GM19452 (cell line): ENCODE measurements around the gene EYA4.

Experiments used
- ATAC-seq: cut with Tn5 transposase; IDR thresholded peaks from one replicate; pipeline ENCODE4 v1.9.1; 2021; ENCODE audit not compliant: unreplicated experiment

Gene EYA4

GRCh38 chr6:133288662-133289061, 47.5 kb downstream of the EYA4 start:
- no peak for ATAC-seq

DNA sequence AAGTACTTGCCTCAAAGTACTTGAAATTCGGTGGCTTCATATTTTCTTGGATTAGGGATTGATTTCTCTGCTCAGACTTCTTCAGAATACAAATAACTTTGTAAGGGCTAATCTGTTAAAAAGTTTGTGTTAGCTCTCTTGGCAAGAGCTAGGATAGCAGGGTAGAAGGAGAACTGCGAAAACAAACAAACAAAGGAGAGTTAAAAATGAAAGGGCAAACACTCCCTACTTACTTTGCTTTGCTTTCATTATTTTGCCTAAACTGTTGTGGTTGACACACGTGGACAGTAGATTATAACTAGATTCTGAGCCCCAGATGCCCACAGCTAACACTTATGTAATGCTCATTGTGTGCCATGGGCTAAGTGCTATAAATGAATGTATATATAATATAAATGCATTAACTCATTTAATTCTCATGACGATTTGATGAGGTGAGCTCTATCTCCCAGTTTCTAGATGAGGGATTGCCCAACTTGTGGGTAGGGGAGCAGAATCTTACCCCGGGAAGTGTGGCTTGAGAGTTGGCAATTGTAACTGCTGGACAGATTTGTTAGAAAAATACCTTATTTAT, 48.7 kb downstream of the EYA4 start:
- no peak for ATAC-seq

DNA sequence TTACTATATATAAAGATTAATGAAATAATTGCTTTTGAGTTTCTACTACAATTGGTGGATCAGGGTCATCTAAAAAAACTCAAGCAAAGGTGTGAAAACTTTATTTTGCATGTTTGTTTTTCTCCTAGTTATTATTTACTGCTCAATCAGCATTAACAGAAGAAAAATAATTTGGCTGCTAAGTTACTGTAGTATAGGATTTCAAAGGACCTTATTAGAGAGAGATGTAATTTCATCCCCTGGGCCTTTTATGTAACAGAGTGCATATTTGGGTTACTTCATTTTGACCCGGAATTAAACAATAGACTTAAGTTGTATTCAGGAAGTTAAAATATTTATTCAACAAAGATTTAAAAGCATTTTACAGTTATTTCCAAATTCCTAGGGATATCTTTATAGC, 49.8 kb downstream of the EYA4 start:
- ATAC-seq, result no peak

- no peak for ATAC-seq
Observed at GRCh38 chr6:133291671-133292070, 50.5 kb downstream of the EYA4 start.

- ATAC-seq, result no peak
Observed at GRCh38 chr6:133297657-133298056, 56.5 kb downstream of the EYA4 start.

DNA sequence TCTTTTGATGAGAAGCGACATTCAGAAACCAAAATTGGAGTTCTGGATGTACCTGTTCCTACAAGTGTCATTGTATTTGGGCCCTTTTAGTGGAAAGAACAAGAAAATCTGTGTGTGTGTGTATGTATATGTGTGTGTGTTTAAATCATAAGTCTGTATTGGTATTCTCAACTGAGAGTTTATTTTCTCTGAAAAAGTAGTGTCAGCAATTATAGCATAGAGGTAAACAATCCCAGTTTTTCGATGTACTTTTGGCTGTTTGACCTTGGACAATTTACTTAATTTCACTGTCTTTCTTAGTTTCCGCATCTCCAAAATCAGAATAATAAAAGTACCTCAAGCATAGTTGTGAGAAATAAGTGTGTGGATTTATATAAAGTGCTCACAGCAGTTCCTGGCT, 57.2 kb downstream of the EYA4 start:
- ATAC-seq, result no peak

- no peak for ATAC-seq
Observed at GRCh38 chr6:133298801-133299200, 57.6 kb downstream of the EYA4 start.

- ATAC-seq, result no peak
Observed at GRCh38 chr6:133300896-133301295, 59.7 kb downstream of the EYA4 start.

- no peak for ATAC-seq
Observed at GRCh38 chr6:133301835-133302234, 60.7 kb downstream of the EYA4 start.

DNA sequence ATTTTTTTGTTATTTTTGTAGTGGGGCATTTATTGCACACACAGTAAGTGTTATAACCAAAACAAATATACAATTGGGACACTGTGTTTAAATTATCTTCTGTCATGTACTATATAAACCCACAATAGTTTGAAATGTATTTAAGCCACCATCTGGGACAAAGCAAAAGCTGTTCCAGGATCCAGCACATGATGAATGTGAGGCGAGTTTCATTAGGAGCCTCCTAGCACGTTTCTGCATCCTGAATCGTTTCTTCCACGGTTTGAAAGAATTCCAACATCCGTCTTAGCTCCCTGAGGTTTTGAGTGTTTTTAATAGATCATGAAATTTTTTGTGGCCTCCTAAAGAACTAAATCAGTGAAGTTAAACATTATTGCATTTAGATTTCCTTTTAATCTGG, 65.8 kb downstream of the EYA4 start:
- no peak for ATAC-seq

DNA sequence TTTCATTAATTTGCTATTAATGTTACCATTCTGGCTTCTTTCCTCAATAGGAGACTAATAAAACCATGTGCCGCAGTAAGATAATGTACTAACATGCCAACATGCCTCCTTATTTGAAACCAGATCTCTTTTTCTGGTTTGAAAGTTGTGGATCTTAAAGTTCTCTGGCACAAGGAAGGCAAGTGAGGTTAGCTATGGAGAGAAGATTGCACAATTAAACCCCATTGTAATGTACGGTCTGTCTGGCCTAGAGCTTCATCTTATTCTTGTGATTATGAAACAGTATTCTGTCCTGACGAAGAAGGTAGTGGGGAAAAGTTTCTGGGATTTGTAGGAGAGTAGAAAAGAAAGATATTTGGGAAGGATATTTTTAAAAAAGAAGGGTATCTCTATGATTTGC, 68.4 kb downstream of the EYA4 start:
- no peak for ATAC-seq

GRCh38 chr6:133312006-133312405, 70.8 kb downstream of the EYA4 start:
- no peak for ATAC-seq

GRCh38 chr6:133313068-133313467, 71.9 kb downstream of the EYA4 start:
- no peak for ATAC-seq

DNA sequence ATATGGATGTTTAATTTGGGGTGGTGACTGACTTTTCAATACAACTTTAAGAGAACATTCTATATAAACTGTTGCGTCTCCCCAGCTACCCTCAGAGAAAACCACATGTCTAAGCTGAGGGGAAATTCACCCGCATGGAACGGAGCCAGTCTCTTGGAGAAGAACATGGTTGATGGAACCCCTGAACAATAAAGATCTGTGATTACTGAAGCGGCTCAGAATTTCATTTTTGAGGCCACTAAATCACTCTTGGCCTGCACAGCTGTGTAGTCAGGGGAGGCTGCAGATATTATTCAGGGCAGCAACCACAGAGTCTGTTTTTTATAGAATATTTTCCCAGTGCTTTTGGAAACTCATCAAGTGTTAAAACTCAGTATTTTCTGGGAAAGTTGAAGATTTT, 73.8 kb downstream of the EYA4 start:
- ATAC-seq, result no peak

GRCh38 chr6:133315811-133316210, 74.7 kb downstream of the EYA4 start:
- no peak for ATAC-seq

GRCh38 chr6:133317704-133318103, 76.5 kb downstream of the EYA4 start:
- no peak for ATAC-seq

DNA sequence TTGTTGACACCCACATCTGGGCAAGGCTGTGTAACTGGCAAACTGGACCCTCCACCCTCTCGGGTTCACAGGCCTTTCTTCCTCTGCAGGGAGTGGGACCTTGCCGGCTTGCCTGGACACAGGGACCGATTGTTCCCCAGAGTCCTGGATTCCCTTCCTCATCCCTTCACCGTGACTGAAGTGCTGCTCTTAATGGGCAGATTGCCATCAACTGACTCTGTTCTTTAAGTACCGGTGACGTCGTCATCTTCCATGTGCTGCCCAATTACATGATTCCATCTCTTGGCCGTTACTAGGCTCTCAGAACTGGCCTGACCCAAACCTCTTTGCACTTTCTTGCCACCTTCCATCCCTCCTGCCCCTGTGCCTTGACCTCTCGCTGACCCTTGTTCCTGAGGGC, 85.4 kb downstream of the EYA4 start:
- no peak for ATAC-seq

DNA sequence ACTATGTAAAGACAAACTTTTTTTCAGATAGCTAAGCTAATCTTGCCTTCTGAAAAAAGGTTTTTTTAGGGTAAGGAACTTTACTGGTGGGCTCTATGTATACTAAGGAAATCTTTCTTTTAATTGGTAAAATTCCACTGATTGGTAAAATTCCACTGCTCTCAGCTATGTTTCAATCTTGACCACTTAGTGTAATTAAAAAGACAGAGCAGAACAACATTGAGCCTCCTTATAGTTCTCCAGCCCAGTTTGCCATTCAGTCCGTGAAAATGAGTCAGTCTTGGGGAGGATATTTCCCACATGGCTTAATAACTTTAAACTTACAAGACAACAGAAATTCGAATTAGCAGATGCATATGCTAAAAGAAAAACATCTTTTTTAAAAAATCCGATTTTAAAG, 92.7 kb downstream of the EYA4 start:
- no peak for ATAC-seq

DNA sequence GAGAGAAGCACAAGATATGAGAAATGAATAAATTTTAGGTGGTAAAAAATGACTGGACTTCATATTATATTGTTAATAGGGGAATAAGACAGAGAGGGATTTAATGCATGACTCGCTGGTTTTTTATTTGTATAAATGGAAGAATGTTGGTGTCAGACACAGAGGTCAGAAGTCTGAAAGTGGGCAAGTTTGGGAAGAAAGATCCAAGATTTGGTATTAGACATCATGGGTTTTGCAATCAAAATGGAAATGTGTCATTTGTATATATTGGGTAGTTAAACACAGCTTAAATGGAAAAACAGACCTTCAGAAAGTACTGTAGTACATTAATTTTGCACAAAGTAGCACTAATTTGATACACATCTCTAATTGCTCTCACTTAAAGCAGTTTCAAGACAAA, 96.2 kb downstream of the EYA4 start:
- no peak for ATAC-seq

- no peak for ATAC-seq
Observed at GRCh38 chr6:133339543-133340384, 98.6 kb downstream of the EYA4 start.

GRCh38 chr6:133340557-133340956, 99.4 kb downstream of the EYA4 start:
- no peak for ATAC-seq

- no peak for ATAC-seq
Observed at GRCh38 chr6:133341607-133342158, 100.5 kb downstream of the EYA4 start.
